PC-3 (cell line): ENCODE results near the gene GNAI1. TPM values are rescaled to one million over a fixed set of nuclear protein-coding genes. Genes with fewer than 3 reads are reported as not detected.

Experiments used
- ATAC-seq: fragments of 200-7000 bp; cut with Tn5 transposase; 2 replicates; pipeline ENCODE4 v1.9.1; 2020; ENCODE audit warnings: mild to moderate bottlenecking, moderate library complexity
- BruUV-seq: library from RNA; stranded (reverse); fragments of 400-500 nt; replicated peaks from 2 replicates; lab custom pipeline; 2021; lab: Mats Ljungman, UMichigan
- CTCF ChIA-PET: fragments of 300-600 bp; sonication (Branson Sonifier 250); formaldehyde crosslinking; loops from one replicate; lab custom pipeline; 2022; ENCODE audit warnings: antibody characterized with exemption; lab: Charles Lee
- POLR2A ChIA-PET: fragments of 300-600 bp; sonication (Branson Sonifier 250); formaldehyde crosslinking; loops from one replicate; lab custom pipeline; 2022; ENCODE audit warnings: antibody characterized with exemption; ENCODE audit not compliant: unreplicated experiment; lab: Charles Lee
- DNase-seq: peaks from one replicate; pipeline ENCODE4 v3.0.0-alpha.2; 2015
- H2AFZ ChIP-seq: fragments of 300-600 bp; sonication (generic); 2 replicates; pipeline ENCODE4 v1.6.0; 2016; ENCODE audit warnings: antibody characterized with exemption, low read length
- H3F3A ChIP-seq: fragments of 300-600 bp; sonication (generic); one replicate; pipeline ENCODE4 v1.6.0; 2017; ENCODE audit warnings: antibody characterized with exemption, low read length, control low read depth, mild to moderate bottlenecking; ENCODE audit not compliant: unreplicated experiment
- H3K27ac ChIP-seq: fragments of 300-600 bp; sonication (generic); 2 replicates; pipeline ENCODE4 v1.5.1; 2016; ENCODE audit warnings: mild to moderate bottlenecking, low read length
- H3K27me3 ChIP-seq: fragments of 300-600 bp; sonication (generic); 2 replicates; pipeline ENCODE4 v1.6.1; 2016; ENCODE audit warnings: low read length, mixed read lengths
- H3K36me3 ChIP-seq: fragments of 300-600 bp; sonication (generic); 2 replicates; pipeline ENCODE4 v1.6.1; 2016; ENCODE audit warnings: low read depth, mixed run types, low read length, mixed read lengths
- H3K4me1 ChIP-seq: fragments of 300-600 bp; sonication (generic); 2 replicates; pipeline ENCODE4 v1.5.1; 2016; ENCODE audit warnings: low read length; ENCODE audit not compliant: insufficient read depth
- H3K4me2 ChIP-seq: fragments of 300-600 bp; sonication (generic); 2 replicates; pipeline ENCODE4 v1.6.0; 2016; ENCODE audit warnings: low read length
- H3K4me3 ChIP-seq: fragments of 300-600 bp; sonication (generic); 2 replicates; pipeline ENCODE4 v1.5.1; 2016; ENCODE audit warnings: mild to moderate bottlenecking, low read length, mixed read lengths
- H3K79me2 ChIP-seq: fragments of 300-600 bp; sonication (generic); 2 replicates; pipeline ENCODE4 v1.6.1; 2017; ENCODE audit warnings: low read length, mixed read lengths
- H3K9ac ChIP-seq: fragments of 300-600 bp; sonication (generic); 2 replicates; pipeline ENCODE4 v1.6.0; 2016; ENCODE audit warnings: mild to moderate bottlenecking, low read length
- H3K9me2 ChIP-seq: fragments of 300-600 bp; sonication (generic); replicated peaks from 2 replicates; pipeline ENCODE4 v1.6.1; 2016; ENCODE audit warnings: mixed run types, low read length, mixed read lengths
- H3K9me3 ChIP-seq: fragments of 300-600 bp; sonication (generic); 2 replicates; pipeline ENCODE4 v1.6.1; 2016; ENCODE audit warnings: low read length, mixed read lengths
- H4K20me1 ChIP-seq: fragments of 300-600 bp; sonication (generic); 2 replicates; pipeline ENCODE4 v1.6.1; 2016; ENCODE audit warnings: low read length, mixed read lengths
- EZH2 ChIP-seq: fragments of 300-600 bp; sonication (generic); IDR thresholded peaks from one replicate; pipeline ENCODE4 v1.6.1; 2017; ENCODE audit warnings: antibody characterized with exemption, mild to moderate bottlenecking, low read length; ENCODE audit not compliant: unreplicated experiment
- EZH2phosphoT487 ChIP-seq: fragments of 300-600 bp; sonication (generic); IDR thresholded peaks from 2 replicates; pipeline ENCODE4 v1.6.1; 2018; ENCODE audit warnings: mild to moderate bottlenecking, antibody characterized with exemption, low read length, borderline replicate concordance
- intact Hi-C: fragments of 100-400 bp; cut with micrococcal nuclease; formaldehyde crosslinking; loops from 2 replicates; pipeline ENCODE4 v1.9.0; 2023
- total RNA-seq: library from RNA; depleted of rRNA; stranded (reverse); fragments of >200 nt; gene quantifications from 2 replicates; pipeline ENCODE4 v1.2.3, GENCODE V29; 2014
- TF ChIP-seq, protein P1 (sequence below): fragments of 300-600 bp; sonication (generic); conservative IDR thresholded peaks from 2 replicates; pipeline ENCODE4 v1.5.1; 2017; ENCODE audit warnings: antibody characterized with exemption, low read depth, mild to moderate bottlenecking, low read length

The GNAI1 gene
- total RNA-seq, 1 experiment from 2014 or later, result 16.9 TPM

DNA sequence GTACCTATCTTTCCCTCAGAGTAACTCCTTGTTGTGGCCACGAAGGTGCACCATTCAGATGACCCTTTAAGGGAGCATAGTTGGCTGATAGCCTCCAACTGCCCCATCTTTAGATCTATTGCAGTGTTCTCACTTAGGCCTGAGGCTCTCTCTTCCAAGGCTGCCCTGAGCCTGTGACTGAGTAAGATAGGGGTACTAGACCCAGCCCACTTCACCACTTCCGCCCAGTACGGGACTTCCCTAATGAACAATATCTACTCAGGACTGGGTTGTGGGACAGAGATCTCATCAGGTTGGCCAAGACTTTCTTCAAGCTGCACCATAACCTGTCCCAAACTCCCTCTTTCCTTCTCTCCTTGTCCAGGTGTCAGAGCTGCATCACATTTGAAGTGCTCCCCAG is 5.7 kb upstream of the GNAI1 start:
- Histone ChIP-seq H3K9ac (no peak overlapping the region), H3K4me3 (no peak overlapping the region), H3K9me2 (no peaks in the 10 kb centered on the region), H3F3A (no peaks in the 10 kb centered on the region), H4K20me1 (no peaks in the 10 kb centered on the region), H3K4me2 (no peak overlapping the region), H2AFZ (no peak overlapping the region), H3K4me1 (peaks cover 3% of the 10 kb centered on the region; the same call in 1 of the 2 replicates), H3K9me3 (no peaks in the 10 kb centered on the region), H3K36me3 (no peaks in the 10 kb centered on the region), H3K27me3 (no peaks in the 10 kb centered on the region), H3K27ac (no peak overlapping the region), H3K79me2 (no peaks in the 10 kb centered on the region)
- POLR2A ChIA-PET, result no interaction called here
- no TSS peak for BruUV-seq
- no peak for TF ChIP-seq EZH2
- TF ChIP-seq, protein P1, sequence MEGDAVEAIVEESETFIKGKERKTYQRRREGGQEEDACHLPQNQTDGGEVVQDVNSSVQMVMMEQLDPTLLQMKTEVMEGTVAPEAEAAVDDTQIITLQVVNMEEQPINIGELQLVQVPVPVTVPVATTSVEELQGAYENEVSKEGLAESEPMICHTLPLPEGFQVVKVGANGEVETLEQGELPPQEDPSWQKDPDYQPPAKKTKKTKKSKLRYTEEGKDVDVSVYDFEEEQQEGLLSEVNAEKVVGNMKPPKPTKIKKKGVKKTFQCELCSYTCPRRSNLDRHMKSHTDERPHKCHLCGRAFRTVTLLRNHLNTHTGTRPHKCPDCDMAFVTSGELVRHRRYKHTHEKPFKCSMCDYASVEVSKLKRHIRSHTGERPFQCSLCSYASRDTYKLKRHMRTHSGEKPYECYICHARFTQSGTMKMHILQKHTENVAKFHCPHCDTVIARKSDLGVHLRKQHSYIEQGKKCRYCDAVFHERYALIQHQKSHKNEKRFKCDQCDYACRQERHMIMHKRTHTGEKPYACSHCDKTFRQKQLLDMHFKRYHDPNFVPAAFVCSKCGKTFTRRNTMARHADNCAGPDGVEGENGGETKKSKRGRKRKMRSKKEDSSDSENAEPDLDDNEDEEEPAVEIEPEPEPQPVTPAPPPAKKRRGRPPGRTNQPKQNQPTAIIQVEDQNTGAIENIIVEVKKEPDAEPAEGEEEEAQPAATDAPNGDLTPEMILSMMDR, result no peak
- no peak for TF ChIP-seq EZH2phosphoT487
- DNase-seq (no peak), ATAC-seq (no peak)
- intact Hi-C loops, result no loop called here
- CTCF ChIA-PET, result no interaction called here

DNA sequence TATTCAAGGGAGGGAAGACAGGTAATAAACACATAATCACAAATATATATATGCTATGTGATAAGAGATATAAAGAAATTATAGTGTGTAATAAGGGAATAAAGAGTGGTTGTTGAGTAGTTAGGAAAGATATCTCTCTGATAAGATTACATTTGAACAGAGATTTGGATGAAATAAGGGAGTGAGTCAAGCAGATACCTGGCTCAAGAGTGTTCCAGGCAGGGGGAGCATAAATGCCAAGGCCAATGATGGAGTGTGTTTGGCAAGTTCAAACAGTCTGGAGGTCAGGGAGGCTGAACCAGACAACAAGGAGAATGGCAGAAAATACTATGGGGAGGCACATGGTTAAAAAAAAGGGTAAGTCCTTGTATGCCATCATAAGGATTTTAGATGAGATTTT is 4.8 kb upstream of the GNAI1 start:
- Histone ChIP-seq H3K4me1 (peaks cover 5% of the 10 kb centered on the region; the same call in 1 of the 2 replicates), H3K27me3 (no peaks in the 10 kb centered on the region), H3K9me3 (no peaks in the 10 kb centered on the region), H2AFZ (no peak overlapping the region), H3K9ac (no peak overlapping the region), H3K9me2 (no peaks in the 10 kb centered on the region), H4K20me1 (no peaks in the 10 kb centered on the region), H3K4me2 (no peak overlapping the region), H3K27ac (no peak overlapping the region), H3K36me3 (no peaks in the 10 kb centered on the region), H3K79me2 (no peaks in the 10 kb centered on the region), H3K4me3 (no peak overlapping the region), H3F3A (no peaks in the 10 kb centered on the region)
- ATAC-seq (no peak), DNase-seq (no peak)
- TF ChIP-seq EZH2phosphoT487 (no peak), EZH2 (no peak)
- TF ChIP-seq, protein P1, result no peak
- intact Hi-C loops, result loop anchor here (10.0 kb wide), 1 partner anchor 535 kb away; no protein-coding TSS in a partner anchor
- no TSS peak for BruUV-seq
- ChIA-PET POLR2A (no interaction called here), CTCF (no interaction called here)

DNA sequence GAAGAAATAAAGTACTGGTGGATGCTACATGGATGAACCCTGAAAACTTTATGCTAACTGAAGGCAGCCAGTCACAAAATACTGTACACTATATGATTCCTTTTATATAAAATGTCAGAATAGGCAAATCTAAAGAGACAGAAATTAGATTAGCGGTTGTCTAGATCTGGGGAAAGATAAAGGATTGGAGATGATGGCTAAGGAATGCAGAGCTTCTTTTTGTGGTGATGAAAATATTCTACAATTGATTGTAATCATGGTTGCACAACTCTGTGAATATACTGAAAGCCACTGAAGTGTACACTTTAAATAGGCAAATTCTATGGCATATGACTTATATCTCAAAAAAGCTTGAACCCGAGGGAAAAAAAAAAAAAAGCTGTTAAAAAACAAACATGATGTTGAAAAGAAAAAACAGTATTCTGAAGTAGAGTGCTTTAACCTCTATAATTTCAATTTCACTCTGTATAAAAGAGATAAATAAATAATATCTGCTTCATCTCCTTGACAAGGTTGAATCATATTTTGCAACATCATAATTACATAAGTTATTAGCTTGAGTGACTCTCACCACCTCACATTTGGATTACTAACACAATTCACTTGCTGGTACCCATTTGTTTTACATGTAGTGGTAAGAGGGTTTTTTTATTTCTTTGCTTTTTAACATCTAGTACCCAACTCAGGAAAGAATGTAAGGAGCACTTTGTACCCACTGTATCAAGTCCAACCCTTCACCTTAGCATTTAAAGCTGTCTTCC is 2.8 kb upstream of the GNAI1 start:
- ChIA-PET CTCF (no interaction called here), POLR2A (interaction anchor here (0.6 to 0.7 kb wide), 3 partner anchors 129 to 258 kb away, joined by 3 to 4 read pairs (median 3); no protein-coding TSS in a partner anchor)
- no peak overlapping the region for H3K9ac ChIP-seq
- ATAC-seq (no peak), DNase-seq (no peak)
- H3K4me2 ChIP-seq, result no peak overlapping the region
- H3K9me3 ChIP-seq, result no peaks in the 10 kb centered on the region
- H3K4me1 ChIP-seq, result peaks cover 10% of the 10 kb centered on the region
- no TSS peak for BruUV-seq
- H2AFZ ChIP-seq, result no peak overlapping the region
- H4K20me1 ChIP-seq, result no peaks in the 10 kb centered on the region
- H3F3A ChIP-seq, result no peaks in the 10 kb centered on the region
- TF ChIP-seq, protein P1, result no peak
- TF ChIP-seq EZH2phosphoT487 (no peak), EZH2 (no peak)
- no peaks in the 10 kb centered on the region for H3K36me3 ChIP-seq
- H3K27me3 ChIP-seq, result no peaks in the 10 kb centered on the region
- intact Hi-C loops, result loop anchor here (2.0 to 10.0 kb wide), 2 partner anchors 71 to 533 kb away; no protein-coding TSS in a partner anchor
- no peaks in the 10 kb centered on the region for H3K9me2 ChIP-seq
- no peak overlapping the region for H3K27ac ChIP-seq
- peaks cover 16% of the 10 kb centered on the region for H3K79me2 ChIP-seq
- no peak overlapping the region for H3K4me3 ChIP-seq
